IMR-90 (cell line): ENCODE measurements around the gene RAB41. TPM values are rescaled to one million over a fixed set of nuclear protein-coding genes. Genes with fewer than 3 reads are reported as not detected.

Experiments used
- ATAC-seq: fragments of 200-7000 bp; cut with Tn5 transposase; 2 replicates; pipeline ENCODE4 v1.9.1; 2020; ENCODE audit warnings: low read depth, mild to moderate bottlenecking, moderate library complexity
- BruUV-seq: library from RNA; stranded (reverse); fragments of 400-500 nt; replicated peaks from 2 replicates; lab custom pipeline; 2021; lab: Mats Ljungman, UMichigan
- CTCF ChIA-PET: fragments of 300-600 bp; formaldehyde crosslinking; extraction: SDS; loops from one replicate; lab custom pipeline; 2021; ENCODE audit warnings: antibody characterized with exemption; lab: Yijun Ruan, JAX
- POLR2A ChIA-PET: fragments of 300-600 bp; sonication (Branson Sonifier 250); formaldehyde crosslinking; loops from one replicate; lab custom pipeline; 2022; ENCODE audit warnings: antibody characterized with exemption; ENCODE audit not compliant: unreplicated experiment; lab: Charles Lee
- DNase-seq: peaks from one replicate; pipeline ENCODE4 v3.0.0; 2013
- H2AFZ ChIP-seq: replicated peaks from 2 replicates; pipeline ENCODE3; 2013; ENCODE audit warnings: low read length, mild to moderate bottlenecking; ENCODE audit not compliant: poor library complexity
- H2AK5ac ChIP-seq: 2 replicates; pipeline ENCODE4 v1.6.1; 2013; ENCODE audit warnings: low read depth, low read length, inconsistent platforms
- H2AK9ac ChIP-seq: replicated peaks from 2 replicates; pipeline ENCODE3; 2013; ENCODE audit warnings: mild to moderate bottlenecking, low read depth, low read length, moderate library complexity; ENCODE audit not compliant: poor library complexity
- H2BK120ac ChIP-seq: 2 replicates; pipeline ENCODE4 v1.6.1; 2013; ENCODE audit warnings: low read depth, low read length, inconsistent platforms
- H2BK15ac ChIP-seq: 3 replicates; pipeline ENCODE4 v1.6.1; 2013; ENCODE audit warnings: low read depth, low read length, inconsistent platforms
- H2BK20ac ChIP-seq: 2 replicates; pipeline ENCODE4 v1.6.1; 2013; ENCODE audit warnings: low read depth, mild to moderate bottlenecking, inconsistent platforms, low read length, moderate library complexity
- H2BK5ac ChIP-seq: 2 replicates; pipeline ENCODE4 v1.6.1; 2013; ENCODE audit warnings: mild to moderate bottlenecking, low read depth, low read length, inconsistent platforms; ENCODE audit not compliant: poor library complexity, severe bottlenecking
- H3K14ac ChIP-seq: replicated peaks from 2 replicates; pipeline ENCODE4 v1.6.1; 2013; ENCODE audit warnings: low read depth, low read length, inconsistent platforms
- H3K18ac ChIP-seq: 2 replicates; pipeline ENCODE4 v1.6.1; 2013; ENCODE audit warnings: low read depth, low read length, control low read depth
- H3K23ac ChIP-seq: 2 replicates; pipeline ENCODE4 v1.6.1; 2013; ENCODE audit warnings: low read depth, low read length, inconsistent platforms
- H3K27ac ChIP-seq: 2 replicates; pipeline ENCODE4 v1.5.1; 2013; ENCODE audit warnings: mild to moderate bottlenecking, control low read depth, low read length; ENCODE audit not compliant: insufficient read depth
- H3K27me3 ChIP-seq: 2 replicates; pipeline ENCODE4 v1.6.1; 2013; ENCODE audit warnings: low read length; ENCODE audit not compliant: control insufficient read depth, insufficient read depth
- H3K36me3 ChIP-seq: 2 replicates; pipeline ENCODE4 v1.6.1; 2013; ENCODE audit warnings: low read length, mixed read lengths; ENCODE audit not compliant: control insufficient read depth, insufficient read depth
- H3K4ac ChIP-seq: 2 replicates; pipeline ENCODE4 v1.6.1; 2013; ENCODE audit warnings: low read depth, low read length, inconsistent platforms
- H3K4me1 ChIP-seq: 2 replicates; pipeline ENCODE4 v1.6.1; 2013; ENCODE audit warnings: low read length, mixed read lengths; ENCODE audit not compliant: control insufficient read depth, insufficient read depth
- H3K4me2 ChIP-seq: 2 replicates; pipeline ENCODE4 v1.6.1; 2013; ENCODE audit warnings: low read depth, mild to moderate bottlenecking, control low read depth, low read length, moderate library complexity
- H3K4me3 ChIP-seq: 2 replicates; pipeline ENCODE4 v1.5.1; 2013; ENCODE audit warnings: low read depth, mild to moderate bottlenecking, control low read depth, low read length, moderate library complexity; ENCODE audit not compliant: insufficient read depth
- H3K56ac ChIP-seq: 2 replicates; pipeline ENCODE4 v1.6.1; 2013; ENCODE audit warnings: low read length, inconsistent platforms; ENCODE audit not compliant: insufficient read depth; ENCODE audit errors: extremely low read depth
- H3K79me1 ChIP-seq, 2 experiments: 2 replicates each; pipeline ENCODE4 v1.6.1; 2013; ENCODE audit warnings: low read length in 2 of 2, inconsistent platforms in 1 of 2, low read depth in 1 of 2
- H3K9ac ChIP-seq: 2 replicates; pipeline ENCODE4 v1.6.1; 2013; ENCODE audit warnings: low read depth, low read length, control low read depth
- H3K9me1 ChIP-seq: 2 replicates; pipeline ENCODE4 v1.6.1; 2013; ENCODE audit warnings: low read length, inconsistent platforms; ENCODE audit not compliant: insufficient read depth
- H3K9me3 ChIP-seq: 2 replicates; pipeline ENCODE4 v1.6.1; 2013; ENCODE audit warnings: low read length; ENCODE audit not compliant: control insufficient read depth, insufficient read depth
- H4K20me1 ChIP-seq: 2 replicates; pipeline ENCODE4 v1.6.1; 2013; ENCODE audit warnings: low read length, inconsistent platforms; ENCODE audit not compliant: insufficient read depth
- H4K5ac ChIP-seq: 2 replicates; pipeline ENCODE4 v1.6.1; 2013; ENCODE audit warnings: mild to moderate bottlenecking, low read depth, low read length, control low read depth
- H4K8ac ChIP-seq, 2 experiments: 2 replicates each; pipeline ENCODE4 v1.6.1; 2013; ENCODE audit warnings: low read depth in 2 of 2, low read length in 2 of 2, control low read depth in 1 of 2, inconsistent platforms in 1 of 2
- H4K91ac ChIP-seq: 2 replicates; pipeline ENCODE4 v1.6.1; 2013; ENCODE audit warnings: low read depth, low read length, inconsistent platforms; ENCODE audit not compliant: insufficient read depth
- BHLHE40 ChIP-seq: fragments of 150-350 bp; IDR thresholded peaks from 2 replicates; pipeline ENCODE4 v1.6.1; 2016; ENCODE audit warnings: mild to moderate bottlenecking, low read depth, low read length
- CHD1 ChIP-seq: IDR thresholded peaks from 2 replicates; pipeline ENCODE4 v1.6.1; 2012; ENCODE audit warnings: low read depth, low read length, improper control_type of control experiment
- FOS ChIP-seq: fragments of 150-350 bp; IDR thresholded peaks from 2 replicates; pipeline ENCODE4 v1.6.1; 2016; ENCODE audit warnings: low read depth, low read length
- MAFK ChIP-seq: IDR thresholded peaks from 2 replicates; pipeline ENCODE4 v1.6.1; 2012; ENCODE audit warnings: low read depth, low read length, improper control_type of control experiment
- RAD21 ChIP-seq: IDR thresholded peaks from 2 replicates; pipeline ENCODE4 v1.6.1; 2012; ENCODE audit warnings: low read length, improper control_type of control experiment
- RCOR1 ChIP-seq: IDR thresholded peaks from 2 replicates; pipeline ENCODE4 v1.6.1; 2012; ENCODE audit warnings: mild to moderate bottlenecking, low read length, improper control_type of control experiment; ENCODE audit not compliant: insufficient replicate concordance
- WGBS, 2 experiments: methylation state at CpG; one replicate each; pipeline versions ENCODE4 v1.1.5 to v1.1.7; 2013; ENCODE audit warnings: missing lambda C conversion rate in 2 of 2; ENCODE audit not compliant: insufficient read length in 1 of 2; ENCODE audit errors: extremely low coverage in 2 of 2; 5-methylcytosine and 5-hydroxymethylcytosine counted together
- dilution Hi-C: fragments of 300-500 bp; cut with HindIII; formaldehyde crosslinking; loops from one replicate; pipeline ENCODE4 v1.14.3; 2018; ENCODE audit warnings: low sequenced_read_pairs; ENCODE audit not compliant: unreplicated experiment
- in situ Hi-C: fragments of 300-500 bp; cut with MboI; formaldehyde crosslinking; loops from 3 replicates; pipeline ENCODE4 v1.14.3; 2019; ENCODE audit warnings: low sequenced_read_pairs, inconsistent platforms, mixed read lengths
- intact Hi-C: fragments of 100-400 bp; cut with micrococcal nuclease; formaldehyde crosslinking; loops from 2 replicates; pipeline ENCODE4 v1.10.0; 2022
- polyA plus RNA-seq, 3 experiments: library from polyadenylated mRNA; depleted of rRNA; stranded (reverse); fragments of >200 nt; gene quantifications; 2 replicates each; pipeline ENCODE4 v1.2.3, GENCODE V29; 2012; ENCODE audit warnings: low replicate concordance in 1 of 3
- total RNA-seq: library from RNA; depleted of rRNA; stranded (reverse); fragments of >200 nt; gene quantifications from 2 replicates; pipeline ENCODE4 v1.2.3, GENCODE V29; 2012
- TF ChIP-seq, protein P1 (sequence below): fragments of 150-350 bp; IDR thresholded peaks from 2 replicates; pipeline ENCODE4 v1.6.1; 2017; ENCODE audit warnings: mild to moderate bottlenecking, antibody characterized with exemption, low read length, low read depth
- TF ChIP-seq, protein P2 (sequence below): conservative IDR thresholded peaks from 2 replicates; pipeline ENCODE4 v1.5.1; 2012; ENCODE audit warnings: mild to moderate bottlenecking, low read depth, low read length, improper control_type of control experiment
- TF ChIP-seq, protein P3 (sequence below): fragments of 150-350 bp; IDR thresholded peaks from 2 replicates; pipeline ENCODE4 v1.6.1; 2016; ENCODE audit warnings: low read depth, mild to moderate bottlenecking, low read length, moderate library complexity, borderline replicate concordance

The RAB41 gene
- total and polyA plus RNA-seq, 2 of the 4 experiments (the other 2 are of a cell fraction), result not detected

DNA sequence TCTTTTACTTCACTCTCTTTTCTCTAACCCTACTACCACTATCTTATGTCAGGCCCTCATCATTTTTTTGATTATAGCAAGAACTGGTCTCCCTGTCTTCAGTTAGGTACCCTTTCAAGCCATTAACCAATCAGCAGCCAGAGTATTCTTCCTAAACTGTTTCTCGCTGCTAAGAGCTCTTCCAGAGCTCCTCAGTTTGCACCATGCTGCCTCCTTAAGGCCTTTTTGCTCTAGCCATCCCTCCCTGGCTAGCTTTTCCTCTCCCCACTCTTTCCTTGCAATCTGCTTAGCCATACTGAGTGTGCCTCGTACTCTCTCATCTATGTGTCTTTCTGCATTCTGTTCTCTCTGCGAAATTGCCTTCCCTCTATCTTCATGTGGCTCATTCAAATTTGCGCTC, 40.8 kb downstream of the RAB41 start:
- H3K23ac ChIP-seq, result no peak overlapping the region
- H2BK15ac ChIP-seq, result no peak overlapping the region
- no peaks in the 10 kb centered on the region for H3K9me1 ChIP-seq
- H4K8ac ChIP-seq, result no peak overlapping the region
- H3K56ac ChIP-seq, result no peak overlapping the region
- H3K36me3 ChIP-seq, result no peaks in the 10 kb centered on the region
- no peak overlapping the region for H2AK5ac ChIP-seq
- no peak overlapping the region for H2AFZ ChIP-seq
- CTCF ChIA-PET, result no interaction called here
- H3K14ac ChIP-seq, result no peak overlapping the region; the same call in 1 of the 2 replicates
- no peaks in the 10 kb centered on the region for H3K9me3 ChIP-seq
- DNase-seq (no peak), ATAC-seq (no peak)
- H3K4me3 ChIP-seq, result no peak overlapping the region
- TF ChIP-seq FOS (no peak), BHLHE40 (no peak), MAFK (no peak), CHD1 (no peak), RCOR1 (no peak), RAD21 (no peak)
- TF ChIP-seq, protein P1, sequence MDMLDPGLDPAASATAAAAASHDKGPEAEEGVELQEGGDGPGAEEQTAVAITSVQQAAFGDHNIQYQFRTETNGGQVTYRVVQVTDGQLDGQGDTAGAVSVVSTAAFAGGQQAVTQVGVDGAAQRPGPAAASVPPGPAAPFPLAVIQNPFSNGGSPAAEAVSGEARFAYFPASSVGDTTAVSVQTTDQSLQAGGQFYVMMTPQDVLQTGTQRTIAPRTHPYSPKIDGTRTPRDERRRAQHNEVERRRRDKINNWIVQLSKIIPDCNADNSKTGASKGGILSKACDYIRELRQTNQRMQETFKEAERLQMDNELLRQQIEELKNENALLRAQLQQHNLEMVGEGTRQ, result no peak
- TF ChIP-seq, protein P2, sequence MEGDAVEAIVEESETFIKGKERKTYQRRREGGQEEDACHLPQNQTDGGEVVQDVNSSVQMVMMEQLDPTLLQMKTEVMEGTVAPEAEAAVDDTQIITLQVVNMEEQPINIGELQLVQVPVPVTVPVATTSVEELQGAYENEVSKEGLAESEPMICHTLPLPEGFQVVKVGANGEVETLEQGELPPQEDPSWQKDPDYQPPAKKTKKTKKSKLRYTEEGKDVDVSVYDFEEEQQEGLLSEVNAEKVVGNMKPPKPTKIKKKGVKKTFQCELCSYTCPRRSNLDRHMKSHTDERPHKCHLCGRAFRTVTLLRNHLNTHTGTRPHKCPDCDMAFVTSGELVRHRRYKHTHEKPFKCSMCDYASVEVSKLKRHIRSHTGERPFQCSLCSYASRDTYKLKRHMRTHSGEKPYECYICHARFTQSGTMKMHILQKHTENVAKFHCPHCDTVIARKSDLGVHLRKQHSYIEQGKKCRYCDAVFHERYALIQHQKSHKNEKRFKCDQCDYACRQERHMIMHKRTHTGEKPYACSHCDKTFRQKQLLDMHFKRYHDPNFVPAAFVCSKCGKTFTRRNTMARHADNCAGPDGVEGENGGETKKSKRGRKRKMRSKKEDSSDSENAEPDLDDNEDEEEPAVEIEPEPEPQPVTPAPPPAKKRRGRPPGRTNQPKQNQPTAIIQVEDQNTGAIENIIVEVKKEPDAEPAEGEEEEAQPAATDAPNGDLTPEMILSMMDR, result no peak
- TF ChIP-seq, protein P3, sequence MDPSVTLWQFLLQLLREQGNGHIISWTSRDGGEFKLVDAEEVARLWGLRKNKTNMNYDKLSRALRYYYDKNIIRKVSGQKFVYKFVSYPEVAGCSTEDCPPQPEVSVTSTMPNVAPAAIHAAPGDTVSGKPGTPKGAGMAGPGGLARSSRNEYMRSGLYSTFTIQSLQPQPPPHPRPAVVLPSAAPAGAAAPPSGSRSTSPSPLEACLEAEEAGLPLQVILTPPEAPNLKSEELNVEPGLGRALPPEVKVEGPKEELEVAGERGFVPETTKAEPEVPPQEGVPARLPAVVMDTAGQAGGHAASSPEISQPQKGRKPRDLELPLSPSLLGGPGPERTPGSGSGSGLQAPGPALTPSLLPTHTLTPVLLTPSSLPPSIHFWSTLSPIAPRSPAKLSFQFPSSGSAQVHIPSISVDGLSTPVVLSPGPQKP, result no peak
- no peaks in the 10 kb centered on the region; the same call in 1 of the 2 replicates for H3K27me3 ChIP-seq
- H3K79me1 ChIP-seq, result peaks cover 3 to 6% of the 10 kb centered on the region in 2 experiments; a peak in 2 of 4 replicates
- no peak overlapping the region for H2BK120ac ChIP-seq
- in situ Hi-C loops (no loop called here), dilution Hi-C loops (no loop called here), intact Hi-C loops (no loop called here)
- no TSS peak for BruUV-seq
- H3K9ac ChIP-seq, result no peak overlapping the region
- WGBS, 2 experiments, result 75% methylated on average over 4 of the region's 4 CpGs; no CpG with 5 or more reads in 1 of the 2 experiments
- H3K27ac ChIP-seq, result no peak overlapping the region
- H2AK9ac ChIP-seq, result no peak overlapping the region
- H4K5ac ChIP-seq, result no peak overlapping the region
- no peak overlapping the region for H3K4ac ChIP-seq
- H4K20me1 ChIP-seq, result no peaks in the 10 kb centered on the region
- H3K4me2 ChIP-seq, result no peak overlapping the region
- no peak overlapping the region for H4K91ac ChIP-seq
- no peak overlapping the region for H2BK5ac ChIP-seq
- POLR2A ChIA-PET, result no interaction called here
- no peaks in the 10 kb centered on the region for H3K4me1 ChIP-seq
- H3K18ac ChIP-seq, result no peak overlapping the region
- H2BK20ac ChIP-seq, result no peak overlapping the region
